ENCODE results near the gene TBC1D22A. TPM values are rescaled to one million over a fixed set of nuclear protein-coding genes. Genes with fewer than 3 reads are reported as not detected.

TBC1D22A gene
- total and polyA plus RNA-seq, 2 donors (not counting 3 experiments of a cell fraction or from before 2014, with no cell fraction given) = 26.1 to 32.4 TPM

GRCh38 chr22:47036352-47036751 lies 273.9 kb downstream of the TBC1D22A start:
- no peak overlapping the region for H3K4me3 ChIP-seq (replicated peaks in 1 of 3; ENCODE audit: insufficient read depth in 1 of 3, low read depth in 1 of 3, low read length in 3 of 3)
- H3K4me1 ChIP-seq (ENCODE audit: control insufficient read depth, extremely low read depth, insufficient read depth, low read length) = no peaks in the 10 kb centered on the region
- FAIRE-seq = no peak
- H3K4me2 ChIP-seq (ENCODE audit: insufficient read depth, low read length) = no peak overlapping the region
- H3K27me3 ChIP-seq (ENCODE audit: control insufficient read depth in 2 of 2, insufficient read depth in 2 of 2, low read length in 2 of 2) = no peaks in the 10 kb centered on the region
- no peak overlapping the region for H2AFZ ChIP-seq (ENCODE audit: low read depth, low read length)
- H4K20me1 ChIP-seq (replicated peaks; ENCODE audit: control insufficient read depth, extremely low read depth, insufficient read depth, low read length) = no peaks in the 10 kb centered on the region
- H3K9me3 ChIP-seq (replicated peaks; ENCODE audit: control insufficient read depth, insufficient read depth, low read length) = no peaks in the 10 kb centered on the region
- DNase-seq (ENCODE audit: low read depth, low spot score) = no peak
- POLR2A ChIA-PET = no interaction called here
- no peak overlapping the region for H3K27ac ChIP-seq (ENCODE audit: insufficient read depth, low read depth, low read length)
- no peak overlapping the region for H3K9ac ChIP-seq (replicated peaks; ENCODE audit: extremely low read depth, insufficient read depth, low read length)
- H3K79me2 ChIP-seq (ENCODE audit: control insufficient read depth, insufficient read depth, low read length) = no peaks in the 10 kb centered on the region
- no peaks in the 10 kb centered on the region for H3K9me1 ChIP-seq (replicated peaks; ENCODE audit: control insufficient read depth, extremely low read depth, insufficient read depth, low read length)
- dilution Hi-C loops (cut with MboI; ENCODE audit: extremely low pct_ligation_motif_present, low sequenced_read_pairs) (no loop called here), intact Hi-C loops (cut with micrococcal nuclease) (no loop called here)
- no TSS peak for BruUV-seq (replicated peaks)
- TF ChIP-seq MYC (IDR thresholded peaks at IDR 0.05; ENCODE audit: low read depth, low read length) = no peak
- TF ChIP-seq POLR2A (IDR thresholded peaks at IDR 0.05; ENCODE audit: low read depth, low read length) = no peak
- no peak for TF ChIP-seq POLR2AphosphoS5 (IDR thresholded peaks at IDR 0.05; ENCODE audit: insufficient read depth, low read depth, low read length)
- no peak for TF ChIP-seq GATA2 (IDR thresholded peaks at IDR 0.05; ENCODE audit: insufficient read depth, insufficient read length, low read depth, low read length)
- TF ChIP-seq JUN (IDR thresholded peaks at IDR 0.05; ENCODE audit: borderline replicate concordance, insufficient read depth, insufficient read length, low read depth) = no peak
- TF ChIP-seq EZH2 (IDR thresholded peaks at IDR 0.05; ENCODE audit: borderline replicate concordance, low read depth, low read length, severe bottlenecking) = no peak
- no peak for TF ChIP-seq FOS (IDR thresholded peaks at IDR 0.05; ENCODE audit: borderline replicate concordance, insufficient read depth, low read length)
- TF ChIP-seq MAX (IDR thresholded peaks at IDR 0.05; ENCODE audit: insufficient read depth, insufficient read length) = no peak
- TF ChIP-seq CTCF (IDR thresholded peaks at IDR 0.05; ENCODE audit: extremely low read depth in 1 of 2, insufficient read depth in 1 of 2, low read depth in 1 of 2, low read length in 2 of 2) = no peak
- CTCF ChIA-PET = interaction anchor here (0.7 kb wide), 1 partner anchor 191 kb away, joined by 3 read pairs; no protein-coding TSS in a partner anchor
- peaks cover 0 to 2% of the 10 kb centered on the region in 2 experiments for H3K36me3 ChIP-seq (ENCODE audit: control insufficient read depth in 2 of 2, extremely low read depth in 1 of 2, insufficient read depth in 2 of 2, low read length in 2 of 2)
